DOHH2 (cell line): Measurements from ENCODE around the gene LIFR.
"Not testable (repeated sequence)": the region's sequence is repeated elsewhere in the genome, so short reads cannot be mapped to it uniquely, and the experiment has no call there.

ENCODE experiments used
- H3F3A ChIP-seq: fragments of 200-600 bp; sonication (generic), shearing (Covaris generic); 2 replicates; pipeline ENCODE4 v1.6.0; 2016; ENCODE audit warnings: antibody characterized with exemption, mild to moderate bottlenecking; ENCODE audit not compliant: control insufficient read depth, insufficient read depth
- H3K27ac ChIP-seq: fragments of 200-600 bp; sonication (generic); 2 replicates; pipeline ENCODE4 v1.5.1; 2014; ENCODE audit warnings: low read depth, mild to moderate bottlenecking, low read length, moderate library complexity
- H3K27me3 ChIP-seq: fragments of 200-600 bp; sonication (generic); 2 replicates; pipeline ENCODE4 v1.6.1; 2014; ENCODE audit warnings: mild to moderate bottlenecking, low read length, mixed read lengths; ENCODE audit not compliant: control insufficient read depth
- H3K36me3 ChIP-seq: fragments of 200-600 bp; sonication (generic); 2 replicates; pipeline ENCODE4 v1.6.1; 2014; ENCODE audit warnings: mild to moderate bottlenecking, low read length, moderate library complexity, mixed read lengths; ENCODE audit not compliant: control insufficient read depth
- H3K4me1 ChIP-seq: fragments of 200-600 bp; sonication (generic); 2 replicates; pipeline ENCODE4 v1.6.1; 2014; ENCODE audit warnings: mild to moderate bottlenecking, low read length, mixed read lengths; ENCODE audit not compliant: control insufficient read depth
- H3K4me2 ChIP-seq: fragments of 200-600 bp; sonication (generic); 2 replicates; pipeline ENCODE4 v1.6.0; 2014; ENCODE audit warnings: mild to moderate bottlenecking, low read length, moderate library complexity
- H3K4me3 ChIP-seq: fragments of 200-600 bp; sonication (generic); 2 replicates; pipeline ENCODE4 v1.5.1; 2014; ENCODE audit warnings: mild to moderate bottlenecking, low read length, mixed read lengths
- H3K79me2 ChIP-seq: fragments of 200-600 bp; sonication (generic); 2 replicates; pipeline ENCODE4 v1.6.1; 2014; ENCODE audit warnings: mild to moderate bottlenecking, low read length, mixed read lengths; ENCODE audit not compliant: control insufficient read depth
- H3K9me2 ChIP-seq: fragments of 200-600 bp; sonication (generic); replicated peaks from 2 replicates; pipeline ENCODE4 v1.6.1; 2014; ENCODE audit warnings: mild to moderate bottlenecking, low read length, mixed read lengths; ENCODE audit not compliant: control insufficient read depth
- H3K9me3 ChIP-seq: fragments of 200-600 bp; sonication (generic); 2 replicates; pipeline ENCODE4 v1.6.1; 2014; ENCODE audit warnings: antibody characterized with exemption, low read length, mixed read lengths; ENCODE audit not compliant: control insufficient read depth, insufficient read depth
- H4K20me1 ChIP-seq: fragments of 200-600 bp; sonication (generic); 2 replicates; pipeline ENCODE4 v1.6.0; 2014; ENCODE audit warnings: low read depth, mild to moderate bottlenecking, antibody characterized with exemption, low read length, moderate library complexity; ENCODE audit not compliant: control insufficient read depth, insufficient read depth
- CTCF ChIP-seq: fragments of 200-600 bp; sonication (generic); IDR thresholded peaks from one replicate; pipeline ENCODE4 v1.5.1; 2014; ENCODE audit warnings: antibody characterized with exemption, mild to moderate bottlenecking, low read depth, low read length; ENCODE audit not compliant: poor library complexity, severe bottlenecking
- EZH2phosphoT487 ChIP-seq: fragments of 200-600 bp; sonication (generic); IDR thresholded peaks from 2 replicates; pipeline ENCODE4 v1.6.1; 2017; ENCODE audit warnings: borderline replicate concordance, mild to moderate bottlenecking, antibody characterized with exemption, low read length, moderate library complexity, mixed read lengths

The LIFR gene

GRCh38 chr5:38569180-38569579 lies 12.7 kb upstream of the LIFR start:
- H3K9me3 ChIP-seq: no peaks in the 10 kb centered on the region
- no peaks in the 10 kb centered on the region for H3K9me2 ChIP-seq
- H3F3A ChIP-seq: no peaks in the 10 kb centered on the region
- H3K4me1 ChIP-seq: no peaks in the 10 kb centered on the region
- H3K79me2 ChIP-seq: no peaks in the 10 kb centered on the region
- no peaks in the 10 kb centered on the region for H3K27me3 ChIP-seq
- H3K27ac ChIP-seq: no peak overlapping the region
- no peak overlapping the region for H3K4me2 ChIP-seq
- H4K20me1 ChIP-seq: no peaks in the 10 kb centered on the region
- TF ChIP-seq EZH2phosphoT487 (no peak), CTCF (no peak)
- no peaks in the 10 kb centered on the region for H3K36me3 ChIP-seq
- H3K4me3 ChIP-seq: no peak overlapping the region

- H3K27ac ChIP-seq, H3K4me1 ChIP-seq, H3K9me3 ChIP-seq, H4K20me1 ChIP-seq, H3K79me2 ChIP-seq, H3K4me2 ChIP-seq, H3K36me3 ChIP-seq, H3K9me2 ChIP-seq, H3K27me3 ChIP-seq, H3F3A ChIP-seq, H3K4me3 ChIP-seq: not testable (repeated sequence)
Observed at GRCh38 chr5:38567306-38567705, 10.9 kb upstream of the LIFR start.

GRCh38 chr5:38563624-38564023 lies 7.2 kb upstream of the LIFR start:
- Histone ChIP-seq H3K4me1 (no peaks in the 10 kb centered on the region), H3F3A (no peaks in the 10 kb centered on the region), H3K9me3 (no peaks in the 10 kb centered on the region), H3K79me2 (no peaks in the 10 kb centered on the region), H3K27ac (no peak overlapping the region), H3K4me3 (no peak overlapping the region), H4K20me1 (no peaks in the 10 kb centered on the region), H3K27me3 (no peaks in the 10 kb centered on the region), H3K36me3 (no peaks in the 10 kb centered on the region), H3K9me2 (no peaks in the 10 kb centered on the region), H3K4me2 (no peak overlapping the region)
- no peak for TF ChIP-seq EZH2phosphoT487
- TF ChIP-seq CTCF: no peak

GRCh38 chr5:38562444-38563210 lies 6.2 kb upstream of the LIFR start:
- no peaks in the 10 kb centered on the region for H3K27me3 ChIP-seq
- H3K4me3 ChIP-seq: no peak overlapping the region
- no peaks in the 10 kb centered on the region for H3K4me1 ChIP-seq
- H3K9me3 ChIP-seq: no peaks in the 10 kb centered on the region
- no peak overlapping the region for H3K27ac ChIP-seq
- H4K20me1 ChIP-seq: no peaks in the 10 kb centered on the region
- H3F3A ChIP-seq: no peaks in the 10 kb centered on the region
- no peaks in the 10 kb centered on the region for H3K36me3 ChIP-seq
- no peaks in the 10 kb centered on the region for H3K79me2 ChIP-seq
- no peaks in the 10 kb centered on the region for H3K9me2 ChIP-seq
- H3K4me2 ChIP-seq: no peak overlapping the region
- TF ChIP-seq CTCF (no peak), EZH2phosphoT487 (no peak)
